Ammon's horn (tissue), 1 donor: ENCODE data around the gene IMPA2.

Source experiments
- DNase-seq: peaks from one replicate; pipeline ENCODE4 v3.0.0-alpha.2; 2016; ENCODE audit warnings: low spot score

The IMPA2 gene

GRCh38 chr18:12008842-12009580 lies 27.7 kb downstream of the IMPA2 start:
- no peak for DNase-seq

GRCh38 chr18:12009581-12010140 lies 28.4 kb downstream of the IMPA2 start:
- DNase-seq, result no peak

- no peak for DNase-seq
Observed at GRCh38 chr18:12010187-12010802, 29.0 kb downstream of the IMPA2 start.

GRCh38 chr18:12011199-12011956 lies 30.1 kb downstream of the IMPA2 start:
- no peak for DNase-seq

- DNase-seq, result no peak
Observed at GRCh38 chr18:12011957-12012549, 30.7 kb downstream of the IMPA2 start.

- no peak for DNase-seq
Observed at GRCh38 chr18:12012697-12013096, 31.4 kb downstream of the IMPA2 start.

- no peak for DNase-seq
Observed at GRCh38 chr18:12013186-12013916, 32.0 kb downstream of the IMPA2 start.

GRCh38 chr18:12014086-12014485 lies 32.8 kb downstream of the IMPA2 start:
- DNase-seq, result no peak

GRCh38 chr18:12014521-12015415 lies 33.5 kb downstream of the IMPA2 start:
- no peak for DNase-seq

- DNase-seq, result peak; percentile 54
Observed at GRCh38 chr18:12015416-12016062, 34.2 kb downstream of the IMPA2 start.

GRCh38 chr18:12017081-12017480 lies 35.8 kb downstream of the IMPA2 start:
- no peak for DNase-seq

- DNase-seq, result no peak
Observed at GRCh38 chr18:12018861-12019260, 37.6 kb downstream of the IMPA2 start.

- no peak for DNase-seq
Observed at GRCh38 chr18:12021077-12021476, 39.8 kb downstream of the IMPA2 start.

GRCh38 chr18:12021596-12021995 lies 40.3 kb downstream of the IMPA2 start:
- no peak for DNase-seq

- no peak for DNase-seq
Observed at GRCh38 chr18:12023375-12023774, 42.1 kb downstream of the IMPA2 start.

- DNase-seq, result no peak
Observed at GRCh38 chr18:12026562-12026961, 45.3 kb downstream of the IMPA2 start.

GRCh38 chr18:12027046-12027445 lies 45.7 kb downstream of the IMPA2 start:
- DNase-seq, result no peak

GRCh38 chr18:12027480-12027879 lies 46.2 kb downstream of the IMPA2 start:
- DNase-seq, result no peak

GRCh38 chr18:12028040-12028628 lies 46.8 kb downstream of the IMPA2 start:
- no peak for DNase-seq

GRCh38 chr18:12028674-12029073 lies 47.4 kb downstream of the IMPA2 start:
- no peak for DNase-seq
